RPMI8226 (cell line): ENCODE measurements around the gene SPARC.
"Not testable (repeated sequence)": the region's sequence is repeated elsewhere in the genome, so short reads cannot be mapped to it uniquely, and the experiment has no call there.

ENCODE experiments used
- DNase-seq: peaks from one replicate; pipeline ENCODE4 v3.0.0-alpha.2; 2015

SPARC gene

DNA sequence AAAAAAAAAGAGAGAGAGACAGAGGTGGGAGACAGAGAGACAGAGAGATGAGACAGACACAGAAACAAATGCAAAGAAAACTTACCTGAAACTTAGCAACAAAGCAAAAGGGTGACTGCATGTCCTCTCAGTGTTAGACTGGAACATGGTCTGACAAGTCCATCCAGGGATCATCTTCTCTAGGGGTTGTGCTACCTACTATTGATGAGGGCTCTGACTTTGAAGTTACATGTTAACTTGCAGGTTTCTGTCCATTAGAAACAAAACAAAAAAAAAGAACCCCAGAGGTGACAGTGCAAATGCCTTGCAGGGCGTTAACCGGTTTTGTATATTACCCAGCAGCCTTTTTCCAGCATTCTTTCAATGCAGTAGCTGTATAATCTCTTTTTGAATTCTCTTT is 13.6 kb upstream of the SPARC start:
- DNase-seq = no peak

DNA sequence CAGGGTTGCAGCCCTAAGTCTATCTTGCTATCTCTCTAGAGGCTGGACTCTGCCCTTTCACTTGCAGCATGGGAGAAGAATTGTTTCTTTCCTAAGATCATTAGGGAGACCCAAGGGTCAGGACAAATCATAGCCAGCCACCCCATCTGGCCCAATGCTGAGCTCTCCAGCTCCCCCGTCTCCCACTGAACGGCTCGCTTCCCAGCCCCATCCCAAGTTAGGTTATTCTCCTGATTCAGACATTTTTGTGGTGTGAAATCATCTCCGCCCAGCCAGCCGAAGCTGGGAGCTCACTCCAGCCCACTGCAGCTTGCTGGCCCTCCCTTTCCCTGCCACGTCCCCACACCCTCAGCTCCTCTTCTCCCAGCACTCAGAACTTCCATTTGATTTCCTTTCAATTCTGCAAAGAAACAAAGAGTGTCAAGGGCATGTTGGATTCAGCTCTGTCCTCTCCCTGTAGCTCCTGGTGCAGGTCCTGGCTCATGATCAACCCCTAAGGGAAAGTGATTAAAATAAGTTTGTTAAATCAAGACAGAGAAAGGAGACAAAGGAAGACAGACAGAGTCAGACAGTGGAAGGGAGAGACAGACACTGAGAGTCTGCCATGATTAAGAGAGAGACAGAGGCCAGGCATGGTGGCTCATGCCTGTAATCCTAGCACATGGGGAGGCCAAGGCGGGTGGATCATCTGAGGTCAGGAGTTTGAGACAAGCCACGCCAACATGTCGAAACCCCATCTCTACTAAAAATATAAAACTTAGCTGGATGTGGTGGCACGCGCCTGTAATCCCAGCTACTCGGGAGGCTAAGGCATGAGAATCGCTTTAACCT is 12.6 kb upstream of the SPARC start:
- no peak for DNase-seq

DNA sequence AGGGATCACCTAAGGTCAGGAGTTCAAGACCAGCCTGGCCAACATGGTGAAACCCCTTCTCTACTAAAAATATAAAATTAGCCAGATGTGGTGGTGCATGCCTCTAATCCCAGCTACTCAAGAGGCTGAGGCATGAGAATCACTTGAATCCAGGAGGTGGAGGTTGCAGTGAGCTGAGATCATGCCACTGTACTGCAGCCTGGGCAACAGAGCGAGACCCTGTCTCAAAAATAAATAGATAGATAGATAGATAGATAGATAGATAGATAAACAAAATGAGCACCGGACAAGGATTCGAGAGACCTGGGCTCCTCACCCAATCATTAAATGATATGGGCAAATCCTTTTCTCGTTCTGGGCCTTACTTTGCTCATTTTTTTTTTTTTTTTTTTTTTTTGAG is 11.4 kb upstream of the SPARC start:
- not testable (repeated sequence) for DNase-seq

DNA sequence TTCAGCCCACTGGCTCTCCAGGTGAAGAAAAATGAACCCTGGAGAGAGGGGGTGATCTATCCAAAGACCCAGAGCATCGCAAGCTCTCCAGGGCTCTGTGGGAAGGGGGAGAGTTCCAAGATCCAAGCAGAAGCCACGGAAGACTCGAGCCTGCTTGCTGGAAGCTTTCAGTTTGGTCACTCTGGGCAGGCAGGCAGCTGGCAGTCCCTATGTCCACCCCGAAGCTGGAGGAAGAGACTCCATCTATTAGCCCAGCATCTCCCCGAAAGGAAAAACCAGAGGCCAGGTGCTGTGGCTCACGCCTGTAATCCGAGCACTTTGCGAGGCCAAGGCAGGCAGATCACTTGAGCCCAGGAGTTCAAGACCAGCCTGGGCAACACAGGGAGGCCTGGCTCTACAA is 10.7 kb upstream of the SPARC start:
- no peak for DNase-seq

DNA sequence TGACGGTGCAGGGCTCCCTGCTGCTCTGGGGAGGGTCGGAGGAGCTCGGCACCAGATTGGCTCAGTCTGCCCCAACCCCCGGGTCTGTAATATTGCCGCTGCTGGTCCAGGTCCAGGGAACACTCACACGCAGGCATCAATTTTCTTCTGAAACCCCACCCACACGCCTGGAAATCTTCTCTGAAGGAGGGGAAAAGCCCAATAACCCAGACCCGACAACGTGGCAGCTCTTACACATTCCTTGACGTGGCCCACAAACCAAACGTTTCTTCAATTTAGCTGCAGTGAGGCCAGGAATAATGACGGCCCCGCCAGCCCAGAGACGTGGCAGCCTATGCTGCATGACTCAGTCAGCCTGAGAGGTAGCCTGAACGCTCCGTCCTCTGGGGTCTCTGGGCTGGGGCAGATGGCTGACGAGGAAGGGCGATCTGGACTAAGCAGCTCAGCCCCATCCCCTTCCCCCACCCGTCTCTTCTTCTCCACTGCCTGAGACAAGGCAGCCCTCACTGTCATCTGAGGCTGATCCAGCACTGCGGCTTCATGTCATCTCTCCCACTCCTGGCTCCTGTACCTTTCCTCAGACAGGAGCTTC is 9.9 kb upstream of the SPARC start:
- no peak for DNase-seq

DNA sequence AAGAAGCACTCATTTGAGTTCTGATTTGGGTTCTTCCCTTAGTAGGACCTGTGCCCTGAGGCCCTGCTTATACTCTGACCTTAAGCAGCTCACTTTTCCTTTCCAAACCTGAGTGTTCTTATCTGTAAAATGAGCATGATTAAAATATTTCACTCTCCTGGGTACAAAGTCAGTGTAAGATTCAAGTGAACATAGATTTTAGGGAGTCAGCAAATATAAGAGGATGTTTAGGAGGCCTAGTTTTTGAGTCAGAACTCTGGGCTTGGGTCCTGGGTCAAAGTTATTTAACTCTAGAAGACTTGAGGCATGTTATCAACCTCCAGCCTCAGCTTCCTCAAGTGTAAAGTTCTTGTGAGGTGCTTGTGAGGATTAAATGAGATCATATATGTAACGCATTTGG is 8.7 kb upstream of the SPARC start:
- DNase-seq = no peak

DNA sequence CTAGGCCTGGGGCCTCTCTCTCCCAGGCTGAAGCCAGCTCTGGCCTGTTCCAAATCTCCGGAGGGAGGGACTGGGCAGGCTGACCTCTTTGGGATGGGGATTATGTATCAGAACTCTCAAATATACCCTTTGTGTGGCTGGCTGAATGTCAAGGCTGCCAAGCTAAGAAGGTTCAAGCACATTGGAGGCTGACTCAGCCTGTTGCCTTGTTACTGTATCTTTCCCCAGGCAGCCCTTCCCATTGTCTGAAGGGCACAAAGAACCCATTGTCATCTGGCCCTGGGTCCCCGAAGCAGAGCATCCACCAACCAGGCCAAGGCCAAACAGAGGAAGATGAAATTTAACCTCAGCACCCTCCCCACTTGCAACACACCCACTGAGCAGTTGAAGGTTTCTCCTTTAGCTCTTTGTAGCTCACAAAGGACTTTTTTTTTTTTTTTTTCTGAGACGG is 7.3 kb upstream of the SPARC start:
- no peak for DNase-seq

DNA sequence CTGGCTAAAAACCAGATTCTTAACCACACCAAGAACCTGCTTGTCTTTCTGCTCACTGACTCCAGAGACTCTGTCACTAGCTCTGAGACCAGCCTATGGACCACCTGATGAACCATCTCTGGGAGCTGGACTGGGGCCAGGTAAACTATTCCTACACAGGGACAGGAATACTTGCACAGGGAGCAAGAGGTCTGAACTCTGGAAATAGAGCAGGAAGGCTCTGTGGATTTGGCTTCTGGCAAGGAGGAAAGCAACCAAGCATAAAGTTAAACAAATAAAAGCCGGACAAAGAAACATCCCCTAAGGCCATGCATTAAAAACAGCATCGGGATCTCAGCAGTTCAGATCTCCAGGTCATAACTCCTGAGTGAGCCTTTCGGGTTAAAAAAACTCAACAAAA is 5.6 kb upstream of the SPARC start:
- DNase-seq = no peak

DNA sequence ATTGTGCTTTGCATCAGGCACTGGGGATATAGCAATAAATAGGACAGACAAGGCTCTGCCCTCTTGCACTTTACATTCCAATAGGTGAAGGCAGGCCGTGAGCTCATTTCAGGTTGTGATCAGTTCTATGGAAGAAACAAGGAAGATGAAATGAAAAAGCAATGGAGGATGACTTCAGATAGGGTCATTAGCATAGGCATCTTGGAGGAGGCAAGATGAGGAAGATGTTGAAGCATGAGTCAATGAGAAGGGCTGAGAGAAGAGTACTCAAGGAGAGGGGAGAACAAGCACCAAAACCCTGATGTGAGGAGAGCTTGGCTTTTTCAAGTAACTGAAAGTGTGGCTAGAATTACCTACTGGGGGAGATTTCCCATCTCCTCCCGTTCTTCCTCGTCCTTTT is 5.0 kb upstream of the SPARC start:
- DNase-seq = no peak

DNA sequence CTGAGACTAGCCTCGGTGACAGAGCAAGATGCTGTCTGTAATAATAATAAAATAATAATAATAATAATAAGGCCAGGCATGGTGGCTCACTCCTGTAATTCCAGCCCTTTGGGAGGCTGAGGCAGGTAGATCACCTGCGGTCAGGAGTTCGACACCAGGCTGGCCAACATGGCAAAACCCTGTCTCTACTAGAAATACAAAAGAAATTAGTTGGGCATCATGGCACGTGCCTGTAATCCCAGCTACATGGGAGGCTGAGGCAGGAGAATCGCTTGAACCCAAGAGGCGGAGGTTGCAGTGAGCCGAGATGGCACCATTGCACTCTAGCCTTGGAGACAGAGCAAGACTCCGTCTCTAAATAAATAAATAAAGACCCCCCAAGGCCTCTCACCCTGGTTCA is 2.9 kb upstream of the SPARC start:
- DNase-seq = not testable (repeated sequence)

DNA sequence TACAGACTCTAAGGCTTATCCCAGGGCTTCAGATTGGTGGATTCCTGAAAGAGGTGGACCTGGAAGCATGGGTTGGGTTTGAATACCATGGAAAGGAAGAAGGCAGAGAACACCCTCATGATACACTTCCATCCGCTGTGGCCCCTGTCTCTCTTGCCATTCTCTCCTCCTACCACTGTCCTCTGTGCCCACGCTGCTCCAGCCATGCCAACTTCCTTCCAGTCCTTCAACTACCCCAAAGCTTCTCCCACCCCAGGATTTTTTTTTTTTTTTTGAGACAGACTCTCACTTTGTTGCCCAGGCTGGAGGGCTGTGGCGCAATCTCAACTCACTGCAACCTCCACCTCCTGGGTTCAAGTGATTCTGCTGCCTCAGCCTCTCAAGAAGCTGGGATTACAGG is 1.7 kb upstream of the SPARC start:
- no peak for DNase-seq

DNA sequence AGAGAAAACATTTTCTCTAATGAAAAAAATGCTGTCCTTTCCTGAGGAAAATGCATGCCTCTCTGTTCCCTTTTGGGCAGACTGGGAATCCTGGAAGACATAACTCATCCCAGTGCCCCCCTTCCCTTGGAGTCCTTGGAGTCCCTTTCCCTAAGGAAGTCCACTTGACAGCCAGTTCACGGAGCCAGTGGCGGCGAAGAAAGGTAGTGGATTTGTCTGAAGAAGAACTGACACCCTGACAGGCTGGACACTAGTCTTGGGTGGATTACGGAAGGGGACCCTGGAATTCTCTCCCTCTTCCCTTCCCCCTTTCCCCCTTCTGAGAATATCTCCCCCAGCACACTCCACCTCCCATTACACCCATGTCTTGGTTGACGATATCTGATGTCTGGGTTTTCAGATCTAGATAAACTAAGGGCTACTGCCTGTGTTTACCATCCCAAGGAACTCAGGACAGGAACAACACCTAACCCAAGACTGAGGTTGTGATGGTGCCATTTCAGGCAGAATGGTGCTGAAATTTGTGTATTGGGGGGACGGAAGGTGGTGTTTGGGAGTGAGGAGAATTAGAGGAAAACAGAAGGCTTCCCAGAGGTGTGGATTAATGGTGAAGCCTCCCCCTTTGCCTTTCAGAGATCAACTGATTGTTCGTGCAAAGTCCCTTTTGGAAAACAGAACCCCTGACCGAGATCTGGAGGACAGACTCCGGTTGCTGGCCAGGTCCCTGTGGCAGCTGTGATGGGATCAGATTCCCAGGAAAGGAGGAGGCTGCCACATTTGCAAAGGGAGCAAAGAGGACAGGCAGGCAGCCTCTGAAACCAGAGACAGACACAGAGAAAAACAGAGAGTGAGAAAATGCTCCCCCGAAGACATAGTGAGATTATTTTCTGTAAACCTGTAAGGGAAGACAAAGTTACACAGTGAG is 704 bp downstream of the SPARC start:
- DNase-seq = no peak

DNA sequence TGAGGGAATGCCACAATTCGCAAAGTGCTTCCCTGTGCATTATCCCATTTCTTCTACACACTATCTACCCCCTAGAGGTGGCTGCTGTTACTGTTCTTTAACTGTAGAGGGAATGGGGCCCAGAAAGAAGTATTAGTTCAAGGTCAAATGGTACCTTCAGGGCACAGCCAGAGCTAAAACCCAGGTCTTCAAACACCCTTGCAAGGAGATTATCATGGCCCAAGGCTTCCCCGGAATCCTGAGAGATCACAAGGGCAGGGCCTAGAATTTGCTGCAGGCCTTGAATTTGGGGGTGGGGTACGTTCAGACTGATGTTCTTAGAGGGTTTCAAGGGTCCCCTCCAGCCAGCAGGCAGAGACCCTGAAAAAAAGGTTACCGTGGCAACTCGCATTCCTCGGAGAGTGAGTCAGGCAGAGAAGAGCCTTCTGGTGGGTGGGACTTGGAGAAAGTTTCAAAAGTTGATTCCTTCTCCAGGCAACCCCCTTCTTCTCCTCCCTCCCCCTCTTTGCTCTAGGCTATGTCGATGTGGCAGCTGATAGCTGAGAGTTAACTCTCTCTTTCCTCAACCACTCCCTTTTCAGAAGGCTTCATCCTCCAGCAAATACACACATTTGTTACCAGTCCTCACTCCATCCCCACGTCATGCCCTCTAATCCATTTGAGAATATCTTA is 1.9 kb downstream of the SPARC start:
- DNase-seq = no peak

DNA sequence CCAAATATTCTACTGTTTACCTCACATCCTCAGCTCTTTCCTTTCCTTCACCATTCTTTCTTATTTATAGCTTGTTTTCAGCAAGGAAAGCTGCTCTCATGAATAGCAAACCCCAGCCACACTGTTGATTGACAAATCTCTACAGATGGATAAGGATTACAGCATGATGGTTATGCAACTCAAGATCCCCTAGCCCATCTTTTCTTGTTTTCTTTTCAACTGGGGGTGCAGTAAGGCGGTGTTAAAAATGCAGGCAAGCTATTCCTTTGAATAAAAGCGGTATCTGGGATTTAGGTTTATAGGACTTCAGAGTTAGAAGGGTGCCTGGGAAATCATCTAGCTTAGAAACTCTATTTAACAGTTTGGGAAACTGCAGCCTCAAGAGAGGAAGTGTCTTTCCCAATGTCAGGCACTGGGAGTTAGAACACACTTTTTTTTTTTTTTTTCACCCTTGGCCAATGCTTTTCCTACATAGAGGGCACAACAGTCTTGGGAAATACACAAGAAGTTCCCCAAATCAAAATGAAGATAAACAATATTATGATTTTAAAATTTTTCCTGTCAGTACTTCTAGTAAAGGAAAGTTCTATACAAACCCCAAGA is 2.6 kb downstream of the SPARC start:
- DNase-seq = no peak

DNA sequence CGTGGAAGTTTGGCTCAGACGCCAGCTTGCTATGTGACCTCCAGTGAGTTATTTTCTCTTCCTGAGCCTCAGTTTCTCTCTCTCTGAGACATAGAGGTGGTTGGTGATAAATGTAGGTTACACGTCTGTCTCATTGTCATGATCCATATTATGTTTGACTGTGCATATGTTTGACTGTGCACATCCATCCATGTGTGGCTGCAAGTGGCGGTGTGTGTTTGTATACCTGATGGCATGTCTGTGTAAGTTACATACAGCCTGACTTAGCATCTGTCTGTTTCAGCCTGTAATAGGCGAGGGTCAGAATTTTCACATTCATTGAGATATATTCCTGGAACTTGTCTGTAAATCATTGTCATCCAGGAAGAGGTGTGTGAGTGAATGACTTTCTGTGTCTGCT is 3.3 kb downstream of the SPARC start:
- DNase-seq = no peak

DNA sequence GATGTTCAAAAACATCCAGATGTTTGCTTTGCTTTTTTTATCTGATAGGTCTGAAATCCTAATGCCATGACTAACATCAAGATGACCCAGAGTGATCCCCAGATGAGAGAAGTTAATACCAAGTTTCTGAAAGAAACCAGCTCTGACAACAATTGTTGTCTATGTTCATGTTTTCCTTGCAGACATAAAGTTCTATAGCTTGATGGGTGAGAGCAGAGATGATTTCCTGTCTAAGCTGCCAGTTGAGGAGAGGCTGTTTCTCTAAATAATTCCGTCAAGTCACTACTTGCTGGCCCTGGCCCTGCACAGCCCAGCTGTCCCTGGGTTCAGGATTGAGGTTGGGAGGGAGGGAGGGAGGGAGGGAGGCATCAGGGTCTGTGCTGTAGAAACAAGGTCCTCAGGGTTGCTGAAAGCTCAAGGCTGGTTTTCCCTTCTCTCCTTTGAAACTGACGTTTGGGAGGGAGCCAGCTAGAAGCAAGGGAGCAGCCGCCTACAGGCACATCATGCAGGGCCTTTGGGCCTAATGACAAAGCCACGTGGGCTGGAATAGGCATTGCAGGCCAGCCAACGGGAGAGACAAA is 3.9 kb downstream of the SPARC start:
- DNase-seq = no peak

DNA sequence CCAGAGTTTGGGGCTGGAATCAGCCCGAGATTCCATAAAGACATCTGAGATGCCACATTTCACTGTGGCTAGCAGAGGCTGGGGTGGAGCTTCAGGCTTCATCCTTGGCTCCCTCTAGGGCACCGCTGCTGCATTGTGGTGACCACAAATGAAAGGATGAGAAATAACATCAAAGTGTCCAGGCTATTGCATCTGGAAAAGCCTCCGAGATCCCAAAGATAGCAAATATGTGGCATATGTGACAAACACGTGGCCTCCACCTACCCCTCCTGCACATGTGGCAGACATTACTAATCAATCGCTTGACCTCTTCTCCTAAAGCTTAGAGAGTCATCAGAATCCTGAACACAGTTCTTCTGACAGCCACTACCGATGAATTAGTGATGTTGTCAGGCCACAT is 4.5 kb downstream of the SPARC start:
- no peak for DNase-seq

DNA sequence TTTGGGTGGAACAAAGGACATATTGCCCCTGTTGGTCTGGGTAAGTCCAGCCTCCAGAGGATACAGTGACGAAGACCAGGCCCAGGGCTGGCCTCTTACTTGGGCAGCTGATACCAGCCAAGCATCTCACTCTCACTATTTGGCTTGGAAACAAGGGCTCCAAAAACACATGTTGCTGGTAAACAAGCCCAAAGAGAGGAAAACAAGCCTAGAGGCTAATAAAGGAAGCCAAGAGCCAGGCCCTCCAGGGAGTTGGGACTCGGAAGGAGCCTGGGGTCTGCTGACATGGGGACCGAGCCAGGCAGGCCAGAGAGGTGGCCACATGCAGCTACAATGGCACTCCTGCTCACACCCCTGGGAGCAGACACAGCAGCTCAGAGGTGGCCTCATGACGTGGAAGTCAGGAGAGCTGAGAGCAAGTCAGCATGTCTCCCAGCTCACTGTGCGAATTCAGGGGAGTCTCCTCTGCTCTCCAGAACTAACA is 5.7 kb downstream of the SPARC start:
- DNase-seq = no peak

DNA sequence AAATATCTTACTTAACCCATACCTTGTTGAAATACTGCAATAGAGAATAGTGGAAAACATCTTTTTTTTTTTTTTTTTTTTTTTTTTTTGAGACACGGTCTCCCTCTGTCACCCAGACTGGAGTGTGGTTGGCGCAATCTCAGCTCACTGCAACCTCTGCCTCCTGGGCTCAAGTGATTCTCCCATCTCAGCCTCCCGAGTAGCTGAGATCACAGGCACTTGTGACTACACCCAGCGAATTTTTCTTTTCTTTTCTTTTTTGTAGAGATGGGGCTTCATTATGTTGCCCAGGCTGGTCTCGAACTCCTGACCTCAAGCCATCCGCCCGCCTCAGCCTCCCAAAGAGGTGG is 6.6 kb downstream of the SPARC start:
- DNase-seq = not testable (repeated sequence)

DNA sequence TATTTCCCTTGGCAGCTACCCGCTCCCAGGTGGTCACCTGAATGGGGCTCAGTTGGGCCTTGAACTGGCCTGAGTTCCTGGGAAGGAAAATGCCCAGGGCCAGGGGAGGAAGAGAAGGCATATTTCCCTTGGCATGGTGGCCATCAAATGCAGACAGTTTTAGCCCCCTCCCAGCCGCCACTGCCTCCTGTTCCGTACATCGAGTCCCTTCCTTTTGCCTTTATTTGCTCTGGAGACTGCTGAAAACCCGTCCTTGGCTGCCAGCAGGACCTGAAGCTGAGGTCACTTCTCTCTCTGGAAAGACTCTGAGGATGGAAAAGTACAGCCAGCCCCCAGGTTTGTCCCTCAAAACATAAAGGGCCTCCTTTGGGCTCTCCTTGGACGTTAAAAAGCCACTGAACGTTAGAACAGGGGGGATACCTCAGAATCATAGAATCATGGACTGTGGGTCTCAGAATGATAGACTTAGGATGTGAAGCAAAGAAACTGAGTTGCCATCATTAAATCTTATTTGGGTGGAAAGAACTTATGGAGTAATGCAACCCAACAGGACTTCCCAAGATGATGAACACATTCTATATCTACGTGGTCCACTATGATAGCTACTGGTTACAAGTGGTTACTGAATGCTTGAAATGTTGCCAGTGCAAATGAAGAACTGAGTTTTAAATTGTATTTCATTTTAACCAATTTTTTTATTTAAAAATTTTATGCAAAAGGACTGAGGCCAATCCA is 7.1 kb downstream of the SPARC start:
- no peak for DNase-seq

DNA sequence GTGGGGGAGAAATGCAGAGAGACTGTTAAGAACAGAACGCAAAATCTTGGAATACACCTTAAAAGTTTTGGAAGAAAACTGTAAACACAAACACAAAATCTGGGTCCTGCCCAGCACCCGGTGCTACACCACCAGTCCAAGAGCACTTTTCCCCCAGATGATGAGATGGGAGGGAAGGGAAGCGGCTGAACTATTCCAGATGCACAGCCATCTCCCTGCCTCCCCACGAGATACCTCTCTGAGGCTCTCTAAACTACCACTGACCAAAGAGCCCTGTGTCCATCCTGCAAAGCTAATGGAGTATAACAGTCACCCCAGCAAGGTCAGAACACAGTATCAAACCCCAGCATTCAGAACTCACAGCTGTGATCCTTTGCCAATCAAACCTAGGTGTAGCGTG is 8.0 kb downstream of the SPARC start:
- no peak for DNase-seq
